Measurements from ENCODE around the gene ABCG8.

Gene ABCG8

DNA sequence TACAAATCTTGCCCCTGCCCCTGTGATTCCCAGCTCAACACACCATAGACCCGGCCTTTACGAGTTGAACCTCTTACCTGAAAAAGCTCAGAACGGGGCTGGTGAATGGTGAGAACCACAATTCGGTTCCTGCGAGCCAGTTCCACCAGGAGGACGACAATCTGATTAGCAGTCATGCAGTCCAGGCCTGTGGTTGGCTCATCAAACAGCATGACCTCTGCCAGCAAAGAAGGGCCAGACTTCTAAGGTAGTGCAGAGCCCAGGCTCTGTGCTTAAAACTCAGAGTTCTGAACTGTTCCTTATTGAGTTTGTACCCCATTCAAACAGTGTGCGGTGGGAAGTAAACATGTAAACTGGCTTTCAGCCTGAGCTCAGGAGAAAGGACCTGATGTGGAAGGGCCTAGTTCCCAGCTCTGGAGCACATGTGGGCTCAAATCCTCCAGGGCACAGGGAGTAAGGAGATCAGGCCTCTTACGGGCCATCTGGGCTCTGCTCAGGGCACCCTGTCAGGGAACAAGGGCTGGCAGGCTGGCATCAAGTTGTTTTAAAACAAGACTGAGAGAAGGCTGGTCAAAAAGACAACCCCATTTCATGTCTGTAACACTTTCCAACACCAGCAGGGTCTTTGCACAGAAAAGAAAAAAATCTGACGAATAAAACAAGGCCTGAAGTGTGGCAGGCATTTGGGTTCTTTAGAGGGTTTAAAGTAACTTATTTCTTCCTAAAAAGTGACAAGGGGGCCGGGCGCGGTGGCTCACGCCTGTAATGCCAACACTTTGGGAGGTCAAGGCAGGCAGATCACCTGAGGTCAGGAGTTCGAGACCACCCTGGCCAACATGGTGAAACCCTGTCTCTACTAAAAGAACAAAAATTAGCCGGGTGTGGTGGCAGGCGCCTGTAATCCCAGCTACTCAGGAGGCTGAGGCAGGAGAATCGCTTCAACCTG, 12.2 kb upstream of the ABCG8 start:
- DNase-seq: no peak

DNA sequence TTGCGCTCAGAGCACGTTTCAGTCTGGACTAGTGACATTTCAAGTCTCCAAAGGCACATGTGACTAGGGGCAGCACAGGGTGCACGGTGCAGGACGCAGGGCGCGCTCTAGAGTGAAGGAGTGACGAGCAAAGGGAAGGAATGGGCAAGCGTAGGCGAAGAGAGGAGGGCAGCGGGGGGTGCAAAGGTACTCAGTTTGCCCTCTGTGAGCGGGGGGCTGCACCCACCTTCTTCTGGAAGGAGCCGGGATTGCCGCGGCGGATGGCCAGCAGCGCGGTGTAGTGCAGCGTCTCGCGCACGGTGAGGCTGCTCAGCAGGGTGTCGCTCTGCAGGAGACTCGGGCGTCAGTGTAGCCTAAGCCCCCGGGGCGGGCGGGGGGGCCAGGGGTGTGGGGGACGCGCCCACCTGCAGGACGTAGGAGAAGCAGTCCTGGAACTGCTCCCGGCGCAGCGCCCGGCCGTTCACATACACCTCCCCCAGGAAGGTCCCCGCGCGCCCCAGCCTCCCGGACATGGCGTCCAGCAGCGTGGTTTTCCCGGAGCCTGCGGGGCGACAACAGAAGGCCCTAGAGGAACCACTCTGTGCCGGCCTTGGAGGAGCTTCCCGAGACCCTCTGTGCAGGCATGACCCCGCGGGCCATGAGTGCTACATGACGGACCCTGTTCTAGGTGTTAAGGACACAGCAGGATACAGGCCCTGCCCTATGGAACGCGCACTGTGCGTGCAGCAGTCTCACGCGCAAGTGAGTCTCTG, 7.1 kb upstream of the ABCG8 start:
- no peak for DNase-seq

DNA sequence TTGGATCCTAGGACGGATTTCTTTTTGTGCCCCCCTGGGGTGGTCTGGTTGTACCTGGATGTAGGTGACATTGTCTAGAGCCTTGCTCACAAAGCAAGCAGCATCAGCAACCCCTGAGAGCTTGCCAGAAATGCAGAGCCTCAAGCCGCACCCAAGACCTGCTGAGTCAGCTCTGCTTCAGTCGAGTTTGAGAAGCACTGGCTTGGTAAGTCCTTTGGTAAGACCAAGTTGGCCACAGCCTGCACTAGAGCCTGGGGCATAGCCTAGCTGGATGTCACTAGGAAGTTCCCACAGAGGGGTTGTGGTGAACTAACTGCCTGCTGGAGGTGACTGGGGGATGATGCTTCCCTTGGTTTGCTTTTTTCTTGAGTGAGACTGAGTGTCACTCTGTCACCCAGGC, 6.3 kb upstream of the ABCG8 start:
- DNase-seq: no peak

DNA sequence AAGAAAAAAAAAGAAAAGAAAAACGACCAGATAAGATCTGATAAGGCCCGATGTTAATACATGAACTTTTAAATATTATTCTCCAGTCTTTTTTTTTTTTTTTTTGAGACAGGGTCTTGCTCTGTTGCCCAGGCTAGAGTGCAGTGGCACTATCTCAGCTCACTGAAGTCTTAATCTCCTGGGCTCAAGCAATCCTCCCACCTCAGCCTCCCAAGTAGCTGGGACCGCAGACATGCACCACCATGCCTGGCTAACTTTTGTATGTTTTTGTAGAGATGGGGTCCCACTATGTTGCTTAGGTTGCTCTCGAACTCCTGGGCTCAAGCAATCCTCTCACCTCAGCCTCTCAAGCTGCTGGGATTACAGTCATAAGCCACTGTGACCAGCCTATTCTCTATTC, 1.7 kb upstream of the ABCG8 start:
- no peak for DNase-seq

DNA sequence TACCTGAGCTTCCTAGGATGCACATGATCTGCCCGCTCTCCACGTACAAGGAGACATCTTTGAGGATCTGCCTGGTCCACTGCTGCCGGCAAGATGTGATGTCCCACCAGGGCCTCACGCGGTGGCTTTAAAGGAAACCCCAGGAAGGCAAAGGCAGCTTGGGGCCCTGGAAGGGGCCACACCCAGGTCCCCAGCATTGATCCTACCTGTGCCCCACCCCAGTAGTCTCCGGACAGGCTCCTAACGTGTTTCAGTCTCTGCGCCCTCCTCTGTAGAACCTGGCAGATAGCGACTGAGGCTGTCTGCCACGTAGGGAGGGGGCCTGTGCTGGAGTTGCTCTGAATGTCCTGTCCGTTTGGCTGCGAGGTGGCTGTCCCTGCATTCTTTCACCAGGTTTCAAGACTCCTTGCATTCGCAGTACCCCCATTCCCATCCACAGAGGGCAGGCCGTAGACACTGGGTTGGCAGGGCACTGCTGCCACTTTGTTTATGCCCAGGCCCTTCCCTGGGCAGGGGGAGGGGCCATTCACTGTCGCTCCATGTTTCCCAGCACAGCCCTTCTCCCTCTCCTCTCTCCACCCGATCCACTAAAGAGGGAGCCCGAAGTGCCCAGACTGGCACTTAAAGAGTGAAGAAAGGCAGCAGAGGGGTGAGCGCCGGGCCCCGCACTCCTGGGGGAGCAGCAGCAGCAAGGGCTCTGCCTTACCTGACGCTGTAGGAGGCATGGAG, 776 bp upstream of the ABCG8 start:
- no peak for DNase-seq

DNA sequence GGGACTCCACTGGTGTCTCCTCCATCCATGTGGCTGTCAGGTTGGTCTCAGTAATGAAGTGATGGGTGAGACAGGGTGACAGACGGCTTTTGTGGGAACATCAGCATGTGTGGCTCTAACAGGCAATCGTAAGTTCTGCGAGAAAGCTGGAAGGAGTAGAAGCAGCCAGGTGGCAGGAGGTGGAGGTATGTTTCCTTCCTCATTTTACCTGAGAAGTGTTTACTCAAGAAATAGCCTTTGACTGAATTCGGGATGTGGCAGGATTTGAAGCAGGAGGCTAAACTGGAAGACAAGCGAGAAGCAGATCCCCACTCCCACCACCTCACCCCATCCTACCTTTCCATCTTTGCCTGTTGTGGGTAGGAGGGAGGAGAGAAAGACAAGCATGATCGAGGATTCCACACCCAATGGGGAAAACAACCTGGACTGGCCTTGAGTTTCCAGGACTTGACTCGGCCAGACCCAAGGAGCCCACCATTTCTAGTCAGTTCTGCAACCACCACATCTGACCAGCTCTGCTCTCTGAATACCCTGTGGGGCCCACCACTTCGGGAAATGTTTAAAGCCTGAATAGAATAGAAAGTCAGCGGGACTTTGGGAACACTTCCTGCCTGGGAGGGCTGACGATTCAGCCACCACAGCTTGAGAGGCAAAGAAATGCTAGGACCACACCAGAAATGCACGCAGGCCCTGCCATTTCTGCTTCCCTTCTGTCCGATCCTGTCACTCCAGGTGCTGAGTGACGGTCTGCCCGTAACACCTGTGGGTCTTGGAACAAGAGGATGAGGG, 1.2 kb downstream of the ABCG8 start:
- DNase-seq: no peak

DNA sequence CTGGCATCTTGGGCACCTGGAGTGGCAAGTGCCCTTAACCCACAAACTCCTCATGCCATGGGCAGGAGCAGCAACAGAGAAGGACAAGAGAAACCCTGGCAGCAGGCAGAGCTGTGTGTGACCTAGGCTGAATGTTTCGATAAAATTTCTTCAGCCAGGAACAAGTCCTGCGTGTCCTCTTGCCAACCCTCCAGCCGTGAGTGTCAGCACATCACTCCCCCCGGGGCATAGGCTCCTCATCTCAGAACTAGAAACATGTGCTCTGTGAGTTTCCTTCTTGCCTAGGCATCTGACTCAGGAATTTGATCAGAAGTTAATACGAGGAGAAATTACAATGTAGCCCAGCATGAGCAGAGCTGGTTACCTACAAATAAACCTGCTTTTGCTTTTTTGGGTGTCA, 2.2 kb downstream of the ABCG8 start:
- no peak for DNase-seq

DNA sequence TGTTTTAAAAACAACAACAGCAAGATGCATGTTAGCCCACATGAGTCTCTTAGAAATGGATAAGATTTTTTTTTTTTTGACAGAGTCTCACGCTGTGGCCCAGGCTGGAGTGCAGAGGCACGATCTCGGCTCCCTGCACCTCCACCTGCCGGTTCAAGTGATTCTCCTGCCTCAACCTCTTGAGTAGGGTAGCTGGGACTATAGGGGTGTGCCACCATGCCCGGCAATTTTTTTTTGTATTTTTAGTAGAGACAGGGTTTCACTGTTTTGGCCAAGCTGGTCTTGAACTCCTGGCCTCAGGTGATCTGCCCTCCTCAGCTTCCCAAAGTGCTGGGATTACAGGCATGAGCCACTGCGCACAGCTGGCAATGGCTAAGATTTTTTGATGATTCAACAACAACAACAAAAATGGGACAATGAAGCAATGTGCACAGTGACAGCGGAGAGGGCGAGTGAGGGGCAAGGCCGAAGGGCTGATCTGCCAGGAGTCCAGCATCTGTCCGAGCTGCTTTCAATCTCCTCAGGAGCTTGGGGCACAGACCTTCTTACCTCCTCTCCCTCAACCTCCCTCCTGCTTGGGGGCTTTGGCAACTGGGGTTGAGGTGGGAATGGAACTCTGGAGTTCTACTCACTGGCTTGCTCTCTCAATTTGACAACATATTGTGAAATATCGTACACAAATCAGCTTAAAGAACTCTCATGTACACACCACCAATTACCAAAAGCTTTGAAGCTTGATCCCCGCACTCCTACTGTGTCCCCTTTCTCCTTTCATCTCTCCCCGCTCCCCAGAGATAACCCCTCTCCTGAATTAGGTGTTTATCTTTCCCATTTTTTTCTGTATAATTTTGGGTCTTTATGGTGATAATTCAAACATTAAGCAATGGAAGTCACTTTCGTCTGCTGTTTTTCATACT, 3.4 kb downstream of the ABCG8 start:
- no peak for DNase-seq

DNA sequence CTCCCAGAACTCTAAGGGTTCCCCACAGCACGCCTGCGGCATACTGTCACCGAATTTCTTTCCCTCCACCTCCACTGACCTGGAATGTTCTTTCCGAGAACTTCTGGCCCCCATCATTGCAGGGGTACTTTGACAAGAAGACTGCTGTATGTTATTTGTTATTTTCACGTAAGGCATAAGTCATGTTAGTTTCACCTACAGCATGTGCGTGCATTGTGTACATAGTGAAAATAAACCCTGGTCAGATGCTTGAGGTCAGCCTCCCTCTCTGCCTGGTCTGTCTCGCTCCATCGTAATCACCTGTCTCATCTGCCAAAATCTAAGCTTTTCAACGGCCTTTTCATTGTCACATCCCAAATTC, 4.1 kb downstream of the ABCG8 start:
- DNase-seq: no peak

DNA sequence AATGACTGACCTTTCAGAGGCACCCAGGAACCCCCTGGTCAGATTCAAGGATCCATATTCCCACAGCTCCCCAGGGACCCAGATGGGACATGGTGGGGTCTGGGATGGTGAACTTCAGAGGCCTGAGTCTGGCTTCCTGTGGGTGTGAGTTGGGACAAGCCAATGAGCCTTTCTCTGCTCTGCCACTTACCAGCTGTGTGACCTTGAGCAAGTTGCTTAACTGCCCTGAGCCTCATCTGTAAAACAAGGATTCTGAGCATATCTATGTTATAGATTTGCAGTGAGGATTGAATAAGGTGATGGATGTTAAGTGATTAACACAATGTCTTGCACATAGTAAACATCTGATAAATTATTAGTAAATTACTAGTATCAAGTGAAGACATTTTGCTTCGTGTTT, 6.4 kb downstream of the ABCG8 start:
- DNase-seq: no peak

DNA sequence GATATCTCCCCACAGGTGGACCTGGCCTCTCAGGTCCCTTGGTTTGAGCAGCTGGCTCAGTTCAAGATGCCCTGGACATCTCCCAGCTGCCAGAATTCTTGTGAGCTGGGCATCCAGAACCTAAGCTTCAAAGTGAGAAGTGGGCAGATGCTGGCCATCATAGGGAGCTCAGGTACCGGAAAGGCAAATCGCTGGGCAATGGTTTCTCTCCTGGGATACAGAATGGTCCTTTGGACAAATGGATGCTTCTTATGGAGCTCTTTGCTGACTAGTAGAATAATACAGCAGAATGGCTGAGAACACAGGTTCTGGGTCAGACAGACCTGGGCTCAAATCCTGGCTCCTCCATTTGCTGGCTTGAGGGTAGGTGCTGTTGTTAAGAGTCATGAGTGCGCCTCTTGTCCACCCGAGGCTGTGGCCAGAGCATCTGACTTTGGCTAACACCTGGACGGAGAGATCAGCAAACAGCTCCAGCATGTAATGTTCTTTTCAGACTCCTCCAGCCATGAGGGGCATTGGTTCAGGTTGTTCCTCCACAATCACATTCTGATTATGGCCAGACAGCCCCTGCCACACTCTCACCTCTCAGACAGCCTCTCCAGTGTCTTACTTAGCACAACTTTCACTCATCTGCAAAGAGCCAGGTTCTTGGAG, 7.5 kb downstream of the ABCG8 start:
- DNase-seq: no peak

DNA sequence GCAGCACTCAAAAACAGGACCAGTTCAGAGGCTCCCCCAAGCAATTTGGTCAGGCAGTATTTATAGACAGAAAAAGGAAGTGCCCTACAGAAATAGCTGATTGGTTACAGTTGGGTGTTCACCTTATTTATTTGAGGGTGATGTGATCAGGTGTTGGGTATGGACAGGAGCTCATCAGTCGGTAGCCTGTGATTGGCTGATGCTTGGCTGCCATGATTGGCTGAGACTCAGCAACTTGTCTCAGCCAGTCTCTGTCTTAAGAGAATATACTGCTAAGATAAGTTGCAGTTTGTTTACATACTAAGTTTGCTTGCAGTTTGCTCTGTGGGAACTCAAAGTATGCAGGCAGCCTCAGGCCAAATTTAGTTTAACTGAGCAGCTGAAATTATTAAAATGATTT, 9.4 kb downstream of the ABCG8 start:
- no peak for DNase-seq

DNA sequence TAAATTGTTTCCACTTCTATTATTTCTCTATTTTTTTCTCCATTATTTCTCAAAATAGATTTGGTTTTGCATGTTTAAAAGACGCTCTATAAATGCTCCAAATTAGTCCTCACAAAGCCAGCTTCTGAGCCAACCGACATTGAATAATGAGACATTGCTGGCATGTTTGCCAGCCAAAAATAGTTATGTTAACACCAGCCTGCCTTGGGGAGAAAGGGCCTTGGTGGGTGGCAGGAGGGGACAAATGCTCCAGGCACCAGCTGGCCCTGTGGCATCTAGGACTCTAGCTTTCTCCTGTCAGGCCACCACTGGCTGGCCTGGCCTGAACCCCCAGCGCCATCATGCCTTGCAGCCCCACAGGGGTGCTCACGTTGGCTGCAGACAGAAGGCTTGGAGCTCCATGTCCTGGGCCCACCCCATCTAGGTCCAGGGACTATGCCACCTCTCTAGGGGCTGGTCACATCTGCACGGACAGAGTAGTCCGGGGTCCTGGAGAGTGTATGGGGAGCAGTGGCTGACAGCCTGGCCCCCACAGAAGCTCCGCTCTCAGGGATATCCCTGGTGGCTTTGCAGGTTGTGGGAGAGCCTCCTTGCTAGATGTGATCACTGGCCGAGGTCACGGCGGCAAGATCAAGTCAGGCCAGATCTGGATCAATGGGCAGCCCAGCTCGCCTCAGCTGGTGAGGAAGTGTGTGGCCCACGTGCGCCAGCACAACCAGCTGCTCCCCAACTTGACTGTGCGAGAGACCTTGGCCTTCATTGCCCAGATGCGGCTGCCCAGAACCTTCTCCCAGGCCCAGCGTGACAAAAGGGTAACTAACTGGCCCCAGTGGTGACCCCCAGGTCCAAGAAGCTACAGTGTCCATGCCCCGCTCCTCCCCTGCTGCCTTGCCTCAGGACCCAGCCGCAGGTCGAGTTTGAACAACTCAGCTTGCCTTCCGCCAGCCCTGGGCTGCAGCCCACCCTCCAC, 12.5 kb downstream of the ABCG8 start:
- no peak for DNase-seq

DNA sequence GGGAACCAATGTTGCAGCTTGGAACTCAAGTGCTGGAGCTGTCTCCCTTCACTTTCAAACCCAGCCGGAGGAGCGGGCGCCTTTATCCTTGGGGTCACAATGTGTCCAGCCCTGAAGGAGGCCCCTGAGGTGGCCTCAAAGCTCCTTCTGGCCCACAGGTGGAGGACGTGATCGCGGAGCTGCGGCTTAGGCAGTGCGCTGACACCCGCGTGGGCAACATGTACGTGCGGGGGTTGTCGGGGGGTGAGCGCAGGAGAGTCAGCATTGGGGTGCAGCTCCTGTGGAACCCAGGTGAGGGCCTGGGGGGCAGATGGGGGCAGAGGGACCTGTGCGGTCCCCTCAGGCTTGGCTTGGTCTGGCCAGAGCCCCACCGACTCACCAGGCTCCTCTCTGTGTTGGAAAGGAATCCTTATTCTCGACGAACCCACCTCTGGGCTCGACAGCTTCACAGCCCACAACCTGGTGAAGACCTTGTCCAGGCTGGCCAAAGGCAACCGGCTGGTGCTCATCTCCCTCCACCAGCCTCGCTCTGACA, 13.5 kb downstream of the ABCG8 start:
- DNase-seq: no peak

DNA sequence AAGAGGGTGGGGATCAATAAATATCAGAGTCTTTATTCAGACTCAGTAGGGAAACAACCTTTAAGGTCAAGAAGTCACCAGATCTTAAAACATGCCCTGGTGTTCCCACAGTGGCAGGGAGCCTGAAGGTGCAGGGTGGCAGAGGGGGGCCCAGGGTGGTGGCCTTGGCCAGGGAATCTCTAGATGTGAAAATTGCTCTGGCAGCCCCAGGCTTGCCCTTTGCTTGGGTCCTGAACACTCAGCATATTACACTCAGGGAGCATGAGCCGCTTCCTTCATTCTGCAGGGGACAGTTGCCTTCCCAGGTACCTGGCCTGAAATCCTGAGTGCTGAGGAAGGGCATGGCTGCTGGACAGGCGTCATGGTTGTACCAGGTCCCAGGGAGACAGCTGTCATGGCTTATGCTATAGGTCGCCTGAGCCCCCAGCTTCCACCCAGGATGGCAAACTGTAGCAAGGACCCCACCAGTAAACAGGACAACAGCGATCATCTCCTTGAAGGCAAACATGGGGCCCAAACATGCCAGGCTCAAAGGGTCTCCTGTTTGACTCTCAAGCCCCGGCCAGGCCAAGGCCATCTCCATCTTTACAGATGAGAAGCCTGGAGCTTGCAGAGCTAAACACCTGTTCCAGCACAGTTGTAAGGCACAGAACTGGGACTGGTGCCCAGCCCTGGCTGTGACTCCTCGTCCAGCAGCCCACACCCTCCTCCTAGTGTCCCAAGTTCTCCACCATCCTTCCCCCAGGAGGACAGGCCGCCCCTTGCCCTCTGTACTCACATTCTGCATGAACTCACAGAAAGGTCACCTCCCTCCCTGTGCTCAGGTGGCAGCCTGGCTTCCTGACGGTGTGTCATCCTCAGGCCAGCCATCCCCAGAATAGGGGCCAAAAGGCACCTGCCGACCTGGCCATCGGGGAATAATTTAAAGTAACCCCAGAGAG, 14.6 kb downstream of the ABCG8 start:
- no peak for DNase-seq

DNA sequence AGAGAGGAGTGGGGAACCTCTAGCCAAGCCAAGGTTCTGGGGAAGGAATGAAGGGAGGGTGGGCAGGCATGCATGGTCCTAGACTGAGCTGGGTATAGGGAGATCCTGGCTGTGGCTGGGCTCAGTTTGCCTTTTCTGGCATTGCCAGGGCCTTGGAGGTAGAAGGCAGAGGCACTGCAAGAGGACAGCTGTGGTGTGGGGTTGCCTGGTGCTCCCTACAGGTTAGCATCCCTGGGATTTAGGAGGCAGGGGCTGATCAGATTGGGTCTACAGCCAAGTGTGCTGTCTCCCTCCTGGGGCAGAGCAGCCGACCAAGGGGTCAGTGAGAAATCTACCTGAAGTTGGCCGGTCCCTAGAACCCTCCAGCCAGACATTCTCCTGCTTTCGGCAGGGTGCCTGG, 15.9 kb downstream of the ABCG8 start:
- DNase-seq: no peak

DNA sequence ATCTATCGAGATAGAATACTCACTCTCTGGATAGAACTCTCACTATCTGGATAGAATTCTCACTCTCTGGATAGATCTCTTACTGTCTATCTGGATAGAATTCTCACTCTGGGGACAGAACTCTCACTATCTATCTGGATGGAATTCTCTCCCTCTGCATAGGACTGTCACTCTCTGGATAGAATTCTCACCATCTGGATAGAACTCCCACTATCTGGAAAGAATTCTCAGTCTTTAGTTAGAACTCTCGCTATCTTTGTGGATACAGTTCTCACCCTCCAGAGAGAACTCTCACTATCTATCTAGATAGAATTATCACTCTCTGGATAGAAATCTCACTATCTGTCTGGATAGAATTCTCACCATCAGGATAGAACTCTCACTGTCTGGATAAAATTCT, 16.5 kb downstream of the ABCG8 start:
- no peak for DNase-seq

DNA sequence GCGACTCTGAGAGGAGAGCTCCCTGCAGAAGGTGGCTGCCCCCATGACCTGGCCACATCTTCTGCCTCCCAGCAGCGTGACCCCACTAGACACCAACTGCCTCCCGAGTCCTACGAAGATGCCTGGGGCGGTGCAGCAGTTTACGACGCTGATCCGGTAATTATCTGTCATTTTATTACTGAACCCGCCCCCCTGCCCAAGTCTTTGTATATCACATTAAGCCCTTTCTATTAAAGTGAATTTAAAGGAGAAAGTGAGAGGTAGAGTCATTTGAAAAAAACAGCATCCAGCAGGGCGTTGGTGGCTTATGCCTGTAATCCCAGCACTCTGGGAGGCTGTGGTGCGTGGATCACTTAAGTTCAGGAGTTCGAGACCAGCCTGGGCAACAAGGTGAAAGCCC, 33.4 kb downstream of the ABCG8 start:
- no peak for DNase-seq

All from stimulated activated naive CD4-positive, alpha-beta T cell treated with Interleukin-2 at 50 U/mL for 16 hours (primary cell).